GM23338 (cell line): ENCODE measurements around the gene MRPL27. TPM values are rescaled to one million over a fixed set of nuclear protein-coding genes. Genes with fewer than 3 reads are reported as not detected.

Experiments
- ATAC-seq: fragments of 200-7000 bp; cut with Tn5 transposase; 3 replicates; pipeline ENCODE4 v1.9.1; 2020
- DNase-seq: peaks from one replicate; pipeline ENCODE4 v3.0.0-alpha.2; 2015; ENCODE audit warnings: low spot score
- H2AFZ ChIP-seq: fragments of 200-600 bp; sonication (generic); 2 replicates; pipeline ENCODE4 v1.8.0; 2016; ENCODE audit warnings: antibody characterized with exemption, mild to moderate bottlenecking, moderate library complexity
- H3F3A ChIP-seq: fragments of 200-600 bp; sonication (generic); replicated peaks from 2 replicates; pipeline ENCODE4 v1.8.0; 2017; ENCODE audit warnings: antibody characterized with exemption, mixed run types, low read depth
- H3K27ac ChIP-seq: fragments of 200-600 bp; sonication (generic); 2 replicates; pipeline ENCODE4 v1.6.1; 2016; ENCODE audit warnings: low read depth
- H3K27me3 ChIP-seq: fragments of 200-600 bp; sonication (generic); 2 replicates; pipeline ENCODE4 v1.8.0; 2016; ENCODE audit warnings: mild to moderate bottlenecking, mixed run types, moderate library complexity; ENCODE audit not compliant: insufficient read depth
- H3K36me3 ChIP-seq: fragments of 200-600 bp; sonication (generic); 2 replicates; pipeline ENCODE4 v1.8.0; 2016; ENCODE audit warnings: mild to moderate bottlenecking; ENCODE audit not compliant: insufficient read depth
- H3K4me1 ChIP-seq: fragments of 200-600 bp; sonication (generic); 2 replicates; pipeline ENCODE4 v1.8.0; 2016; ENCODE audit warnings: mild to moderate bottlenecking, moderate library complexity; ENCODE audit not compliant: insufficient read depth
- H3K4me2 ChIP-seq: fragments of 200-600 bp; sonication (generic); 2 replicates; pipeline ENCODE4 v1.7.1; 2017; ENCODE audit warnings: mixed run types
- H3K4me3 ChIP-seq: fragments of 200-600 bp; sonication (generic); 2 replicates; pipeline ENCODE4 v1.6.1; 2016; ENCODE audit warnings: mixed run types
- H3K79me2 ChIP-seq: fragments of 200-600 bp; sonication (generic); replicated peaks from 2 replicates; pipeline ENCODE4 v1.8.0; 2017; ENCODE audit warnings: mild to moderate bottlenecking; ENCODE audit not compliant: insufficient read depth
- H3K9me2 ChIP-seq: fragments of 200-600 bp; sonication (generic); 2 replicates; pipeline ENCODE4 v1.8.0; 2017; ENCODE audit not compliant: insufficient read depth
- H4K20me1 ChIP-seq: fragments of 200-600 bp; sonication (generic); replicated peaks from 2 replicates; pipeline ENCODE4 v1.8.0; 2017; ENCODE audit warnings: mild to moderate bottlenecking; ENCODE audit not compliant: insufficient read depth
- H3K27ac Mint-ChIP-seq: 2 replicates; pipeline ENCODE4 v1.8.0; 2020; ENCODE audit warnings: inconsistent platforms, mild to moderate bottlenecking, moderate library complexity, mixed read lengths
- H3K27me3 Mint-ChIP-seq: 3 replicates; pipeline ENCODE4 v1.8.0; 2022; ENCODE audit warnings: low read depth, mild to moderate bottlenecking, moderate library complexity, mixed read lengths, inconsistent platforms; ENCODE audit not compliant: insufficient read depth, poor library complexity
- H3K36me3 Mint-ChIP-seq: 3 replicates; pipeline ENCODE4 v1.8.0; 2021; ENCODE audit warnings: low read depth, mild to moderate bottlenecking, inconsistent platforms, moderate library complexity, mixed read lengths
- H3K4me1 Mint-ChIP-seq: 3 replicates; pipeline ENCODE4 v1.8.0; 2020; ENCODE audit warnings: mild to moderate bottlenecking, inconsistent platforms, mixed read lengths
- H3K4me3 Mint-ChIP-seq: 3 replicates; pipeline ENCODE4 v1.8.0; 2021; ENCODE audit warnings: moderate library complexity, mild to moderate bottlenecking, inconsistent platforms, mixed read lengths
- H3K9me3 Mint-ChIP-seq: 3 replicates; pipeline ENCODE4 v1.8.0; 2020; ENCODE audit warnings: moderate library complexity, mild to moderate bottlenecking, inconsistent platforms, mixed read lengths
- CREB1 ChIP-seq: fragments of 250-450 bp; sonication (Bioruptor Pico); IDR thresholded peaks from 2 replicates; pipeline ENCODE4 v1.5.0; 2020; ENCODE audit warnings: low read depth, mild to moderate bottlenecking, moderate library complexity
- ETS1 ChIP-seq: IDR thresholded peaks from 2 replicates; pipeline ENCODE4 v1.6.1; 2016; ENCODE audit warnings: antibody characterized with exemption
- EZH2 ChIP-seq: fragments of 200-600 bp; sonication (generic); IDR thresholded peaks from one replicate; pipeline ENCODE4 v1.8.0; 2017; ENCODE audit warnings: antibody characterized with exemption, mild to moderate bottlenecking, low read depth; ENCODE audit not compliant: unreplicated experiment
- EZH2phosphoT487 ChIP-seq: fragments of 200-600 bp; sonication (generic); IDR thresholded peaks from one replicate; pipeline ENCODE4 v1.8.1; 2018; ENCODE audit warnings: antibody characterized with exemption; ENCODE audit not compliant: unreplicated experiment
- JUNB ChIP-seq: IDR thresholded peaks from one replicate; pipeline ENCODE4 v1.6.1; 2016; ENCODE audit warnings: antibody characterized with exemption; ENCODE audit not compliant: unreplicated experiment
- NANOG ChIP-seq: IDR thresholded peaks from 2 replicates; pipeline ENCODE4 v1.6.1; 2016; ENCODE audit warnings: antibody characterized with exemption, borderline replicate concordance
- POLR2AphosphoS5 ChIP-seq: IDR thresholded peaks from 2 replicates; pipeline ENCODE4 v1.6.1; 2016; ENCODE audit warnings: antibody characterized with exemption, low read depth
- REST ChIP-seq: IDR thresholded peaks from one replicate; pipeline ENCODE4 v1.6.1; 2018; ENCODE audit warnings: antibody characterized with exemption; ENCODE audit not compliant: unreplicated experiment
- STAT1 ChIP-seq: IDR thresholded peaks from one replicate; pipeline ENCODE4 v1.6.1; 2016; ENCODE audit warnings: antibody characterized with exemption; ENCODE audit not compliant: unreplicated experiment
- ZNF114 ChIP-seq: fragments of 250-450 bp; sonication (Bioruptor Pico); IDR thresholded peaks from 2 replicates; pipeline ENCODE4 v1.5.0; 2020; ENCODE audit warnings: mild to moderate bottlenecking, moderate library complexity
- ZNF331 ChIP-seq: fragments of 250-450 bp; sonication (Bioruptor Pico); IDR thresholded peaks from 2 replicates; pipeline ENCODE4 v1.5.0; 2020; ENCODE audit warnings: low read depth, mild to moderate bottlenecking, moderate library complexity
- ZNF462 ChIP-seq: fragments of 250-450 bp; sonication (Bioruptor Pico); IDR thresholded peaks from 2 replicates; pipeline ENCODE4 v1.5.0; 2020; ENCODE audit warnings: mild to moderate bottlenecking, moderate library complexity
- polyA plus RNA-seq: library from polyadenylated mRNA; unstranded; fragments of >200 nt; fragmentation: Nextera tagmentation; extraction: Ambion mirVana; gene quantifications from 2 replicates; pipeline ENCODE4 v1.2.1, GENCODE V29; 2016
- total RNA-seq: library from RNA; depleted of rRNA; stranded (reverse); fragments of >200 nt; shearing (Covaris generic); gene quantifications from 2 replicates; pipeline ENCODE4 v1.2.3, GENCODE V29; 2014
- TF ChIP-seq, protein P1 (sequence below), 2 experiments: fragments of 200-600 bp in 1 of 2; sonication (generic) in 1 of 2; conservative IDR thresholded peaks; 2 replicates each; pipeline versions ENCODE4 v1.5.1 to v1.6.1; 2016 to 2017; ENCODE audit warnings: antibody characterized with exemption in 2 of 2, low read depth in 2 of 2, mild to moderate bottlenecking in 2 of 2, moderate library complexity in 1 of 2

Gene MRPL27
- total and polyA plus RNA-seq, 2 experiments from 2014 or later: 74.3 to 227 TPM

DNA sequence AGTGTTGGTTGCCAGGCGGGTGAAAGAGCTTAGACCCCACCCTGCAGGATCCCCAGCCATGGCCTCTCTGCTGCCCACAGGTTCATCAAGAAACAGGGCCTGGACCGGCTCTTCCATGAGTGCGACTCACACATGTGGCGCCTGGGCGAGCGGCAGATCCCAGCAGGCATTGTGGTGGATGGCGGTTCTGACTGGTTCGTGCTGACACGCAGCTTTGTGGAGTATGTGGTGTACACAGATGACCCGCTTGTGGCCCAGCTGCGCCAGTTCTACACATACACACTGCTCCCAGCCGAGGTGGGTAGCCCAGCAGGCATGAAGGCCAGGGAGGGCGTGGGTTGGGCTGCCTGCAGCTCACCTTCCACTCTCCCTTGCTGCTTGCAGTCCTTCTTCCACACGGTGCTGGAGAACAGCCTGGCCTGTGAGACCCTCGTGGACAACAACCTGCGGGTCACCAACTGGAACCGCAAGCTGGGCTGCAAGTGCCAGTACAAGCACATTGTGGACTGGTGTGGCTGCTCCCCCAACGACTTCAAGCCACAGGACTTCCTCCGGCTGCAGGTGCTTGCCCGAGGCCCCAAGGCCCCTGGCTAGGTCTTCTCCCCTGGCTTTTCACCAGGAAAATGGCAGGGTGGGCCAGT is 17.2 kb downstream of the MRPL27 start:
- H3K27ac Mint-ChIP-seq: no peak overlapping the region
- Histone ChIP-seq H3K4me2 (no peak overlapping the region), H3K36me3 (no peaks in the 10 kb centered on the region), H2AFZ (no peak overlapping the region), H3F3A (no peaks in the 10 kb centered on the region), H3K4me3 (no peak overlapping the region), H3K27ac (no peak overlapping the region), H3K27me3 (no peaks in the 10 kb centered on the region), H3K9me2 (no peaks in the 10 kb centered on the region), H4K20me1 (no peaks in the 10 kb centered on the region; the same call in 1 of the 2 replicates), H3K79me2 (no peaks in the 10 kb centered on the region), H3K4me1 (no peaks in the 10 kb centered on the region)
- no peaks in the 10 kb centered on the region; the same call in 2 of the 3 replicates for H3K4me1 Mint-ChIP-seq
- peaks cover 8% of the 10 kb centered on the region for H3K27me3 Mint-ChIP-seq
- H3K36me3 Mint-ChIP-seq: peaks cover 53% of the 10 kb centered on the region
- TF ChIP-seq ZNF114 (CRISPR knock-in tag) (no peak), ZNF331 (CRISPR knock-in tag) (no peak), EZH2phosphoT487 (no peak), JUNB (no peak), CREB1 (CRISPR knock-in tag) (no peak), EZH2 (no peak), STAT1 (no peak), ETS1 (no peak), REST (no peak), NANOG (no peak), POLR2AphosphoS5 (no peak), ZNF462 (no peak)
- TF ChIP-seq, protein P1, sequence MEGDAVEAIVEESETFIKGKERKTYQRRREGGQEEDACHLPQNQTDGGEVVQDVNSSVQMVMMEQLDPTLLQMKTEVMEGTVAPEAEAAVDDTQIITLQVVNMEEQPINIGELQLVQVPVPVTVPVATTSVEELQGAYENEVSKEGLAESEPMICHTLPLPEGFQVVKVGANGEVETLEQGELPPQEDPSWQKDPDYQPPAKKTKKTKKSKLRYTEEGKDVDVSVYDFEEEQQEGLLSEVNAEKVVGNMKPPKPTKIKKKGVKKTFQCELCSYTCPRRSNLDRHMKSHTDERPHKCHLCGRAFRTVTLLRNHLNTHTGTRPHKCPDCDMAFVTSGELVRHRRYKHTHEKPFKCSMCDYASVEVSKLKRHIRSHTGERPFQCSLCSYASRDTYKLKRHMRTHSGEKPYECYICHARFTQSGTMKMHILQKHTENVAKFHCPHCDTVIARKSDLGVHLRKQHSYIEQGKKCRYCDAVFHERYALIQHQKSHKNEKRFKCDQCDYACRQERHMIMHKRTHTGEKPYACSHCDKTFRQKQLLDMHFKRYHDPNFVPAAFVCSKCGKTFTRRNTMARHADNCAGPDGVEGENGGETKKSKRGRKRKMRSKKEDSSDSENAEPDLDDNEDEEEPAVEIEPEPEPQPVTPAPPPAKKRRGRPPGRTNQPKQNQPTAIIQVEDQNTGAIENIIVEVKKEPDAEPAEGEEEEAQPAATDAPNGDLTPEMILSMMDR (conservative IDR thresholded peaks at IDR 0.05; ENCODE audit: low read depth in 2 of 2): no peak
- H3K4me3 Mint-ChIP-seq: no peak overlapping the region
- no peaks in the 10 kb centered on the region; the same call in 2 of the 3 replicates for H3K9me3 Mint-ChIP-seq
- DNase-seq (no peak), ATAC-seq (no peak)
